ENCODE measurements around the gene TNRC6A.
"Not testable (repeated sequence)": the region's sequence is repeated elsewhere in the genome, so short reads cannot be mapped to it uniquely, and the experiment has no call there.

The TNRC6A gene

GRCh38 chr16:24848065-24848464, 118.6 kb downstream of the TNRC6A start:
- DNase-seq = no peak

GRCh38 chr16:24849641-24850040, 120.2 kb downstream of the TNRC6A start:
- no peak for DNase-seq

- no peak for DNase-seq
These were observed 121.0 kb downstream of the TNRC6A start for GRCh38 chr16:24850289-24850938.

- DNase-seq = peak in 1 of 2 donors; percentile 31
These were observed 122.2 kb downstream of the TNRC6A start for GRCh38 chr16:24851700-24852099.

- DNase-seq = no peak
These were observed 122.8 kb downstream of the TNRC6A start for GRCh38 chr16:24852281-24852721.

- no peak for DNase-seq
These were observed 123.8 kb downstream of the TNRC6A start for GRCh38 chr16:24853169-24853824.

- no peak for DNase-seq
These were observed 124.4 kb downstream of the TNRC6A start for GRCh38 chr16:24853830-24854229.

GRCh38 chr16:24854607-24855171, 125.2 kb downstream of the TNRC6A start:
- DNase-seq = no peak

GRCh38 chr16:24855678-24856077, 126.2 kb downstream of the TNRC6A start:
- DNase-seq = no peak

- DNase-seq = not testable (repeated sequence)
These were observed 127.4 kb downstream of the TNRC6A start for GRCh38 chr16:24856871-24857270.

GRCh38 chr16:24858219-24859041, 129.0 kb downstream of the TNRC6A start:
- DNase-seq = peak; percentile 57 to 58

GRCh38 chr16:24861461-24861860, 132.0 kb downstream of the TNRC6A start:
- no peak for DNase-seq

- DNase-seq = no peak
These were observed 134.4 kb downstream of the TNRC6A start for GRCh38 chr16:24863582-24864437.

GRCh38 chr16:24869033-24869432, 139.6 kb downstream of the TNRC6A start:
- DNase-seq = no peak

- DNase-seq = no peak
These were observed 142.4 kb downstream of the TNRC6A start for GRCh38 chr16:24871891-24872290.

- DNase-seq = no peak
These were observed 143.6 kb downstream of the TNRC6A start for GRCh38 chr16:24873028-24873427.

- no peak for DNase-seq
These were observed 146.0 kb downstream of the TNRC6A start for GRCh38 chr16:24875466-24875865.

Measured in stimulated activated CD4-positive, alpha-beta T cell treated with anti-CD3 and anti-CD28 coated beads, Interleukin-2, amount 100 ng/mL, for 48 hours (primary cell).